Activated naive CD8-positive, alpha-beta T cell treated with anti-CD3 and anti-CD28 coated beads, Interleukin-2, amount 50 U/mL, for 24 hours (primary cell): ENCODE measurements around the gene SYNJ2.

Source experiments
- ATAC-seq: fragments of 150-1000 bp; cut with Tn5 transposase; one replicate; pipeline ENCODE4 v1.10.0; 2021
- DNase-seq: peaks from one replicate; pipeline ENCODE4 v3.0.0; 2021
- H3K27ac Mint-ChIP-seq: one replicate; pipeline ENCODE4 v1.8.0; 2021; ENCODE audit warnings: mild to moderate bottlenecking, mixed read lengths
- H3K27me3 Mint-ChIP-seq: one replicate; pipeline ENCODE4 v1.8.0; 2021; ENCODE audit warnings: mixed read lengths
- H3K36me3 Mint-ChIP-seq: one replicate; pipeline ENCODE4 v1.8.0; 2021; ENCODE audit warnings: low read depth, mixed read lengths
- H3K4me1 Mint-ChIP-seq: one replicate; pipeline ENCODE4 v1.8.0; 2021; ENCODE audit warnings: mixed read lengths
- H3K4me3 Mint-ChIP-seq: one replicate; pipeline ENCODE4 v1.8.0; 2021; ENCODE audit warnings: mild to moderate bottlenecking, moderate library complexity, mixed read lengths
- H3K9me3 Mint-ChIP-seq: one replicate; pipeline ENCODE4 v1.8.0; 2021; ENCODE audit warnings: mixed read lengths

SYNJ2 gene

DNA sequence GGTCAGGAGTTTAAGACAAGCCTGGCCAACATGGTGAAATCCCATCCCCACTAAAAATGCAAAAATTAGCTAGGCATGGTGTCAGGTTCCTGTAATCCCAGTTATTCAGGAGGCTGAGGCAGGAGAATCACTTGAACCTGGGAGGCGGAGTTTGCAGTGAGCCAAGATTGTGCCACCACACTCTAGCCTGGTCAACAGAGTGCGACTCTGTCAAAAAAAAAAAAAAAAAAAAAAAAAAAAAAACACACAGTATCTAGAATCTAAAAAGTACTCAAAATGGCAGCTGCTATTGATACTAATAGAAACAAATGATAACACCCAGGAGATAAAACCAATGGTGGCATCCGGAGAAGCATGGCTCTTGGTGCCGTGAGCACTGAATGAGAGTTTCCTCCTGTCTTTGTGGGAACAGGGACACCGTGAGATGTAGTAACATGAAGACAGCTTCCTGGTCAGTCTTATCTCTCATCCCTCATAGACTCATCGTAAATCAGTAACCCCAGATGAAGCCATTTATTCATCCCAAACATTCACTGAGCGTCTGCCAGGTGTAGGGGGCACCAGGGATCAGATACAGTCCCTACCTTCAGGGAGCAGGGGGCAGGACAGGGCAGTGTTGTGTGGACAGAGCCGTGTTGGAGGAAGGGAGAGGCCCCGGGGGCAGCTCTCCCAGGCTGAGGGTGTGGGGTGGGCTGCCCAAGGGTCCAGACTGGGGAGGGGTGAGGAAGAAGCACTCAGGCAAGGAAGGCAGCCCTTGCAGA, 66.1 kb downstream of the SYNJ2 start:
- Mint-ChIP-seq H3K9me3 (no peaks in the 10 kb centered on the region), H3K27ac (peak overlapping the region; percentile 83), H3K27me3 (no peaks in the 10 kb centered on the region), H3K4me1 (peaks cover 36% of the 10 kb centered on the region), H3K4me3 (no peak overlapping the region), H3K36me3 (peaks cover 36% of the 10 kb centered on the region)
- ATAC-seq (no peak), DNase-seq (no peak)

DNA sequence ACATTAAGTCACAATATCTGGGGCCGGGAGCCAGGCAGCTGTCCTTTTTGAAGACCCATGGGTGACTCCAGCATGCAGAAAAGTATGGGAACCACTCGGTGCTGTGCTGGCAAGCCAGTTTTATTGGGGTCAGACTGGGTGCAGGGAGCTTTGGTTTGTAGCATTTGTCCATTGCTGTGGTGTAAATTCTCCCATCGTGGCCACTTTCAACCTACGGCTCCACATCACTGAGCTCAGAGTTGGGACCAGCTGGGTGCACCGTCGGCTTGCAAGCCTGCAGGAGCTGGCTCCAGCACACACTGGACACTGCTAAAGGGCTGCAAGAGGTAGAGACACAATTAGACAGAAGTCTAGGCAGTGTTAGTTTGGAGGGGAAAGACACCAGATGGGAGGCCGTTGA, 66.9 kb downstream of the SYNJ2 start:
- Mint-ChIP-seq H3K4me3 (no peak overlapping the region), H3K27me3 (no peaks in the 10 kb centered on the region), H3K36me3 (peaks cover 40% of the 10 kb centered on the region), H3K4me1 (peaks cover 43% of the 10 kb centered on the region), H3K27ac (no peak overlapping the region), H3K9me3 (no peaks in the 10 kb centered on the region)
- DNase-seq: no peak
- ATAC-seq: no peak

DNA sequence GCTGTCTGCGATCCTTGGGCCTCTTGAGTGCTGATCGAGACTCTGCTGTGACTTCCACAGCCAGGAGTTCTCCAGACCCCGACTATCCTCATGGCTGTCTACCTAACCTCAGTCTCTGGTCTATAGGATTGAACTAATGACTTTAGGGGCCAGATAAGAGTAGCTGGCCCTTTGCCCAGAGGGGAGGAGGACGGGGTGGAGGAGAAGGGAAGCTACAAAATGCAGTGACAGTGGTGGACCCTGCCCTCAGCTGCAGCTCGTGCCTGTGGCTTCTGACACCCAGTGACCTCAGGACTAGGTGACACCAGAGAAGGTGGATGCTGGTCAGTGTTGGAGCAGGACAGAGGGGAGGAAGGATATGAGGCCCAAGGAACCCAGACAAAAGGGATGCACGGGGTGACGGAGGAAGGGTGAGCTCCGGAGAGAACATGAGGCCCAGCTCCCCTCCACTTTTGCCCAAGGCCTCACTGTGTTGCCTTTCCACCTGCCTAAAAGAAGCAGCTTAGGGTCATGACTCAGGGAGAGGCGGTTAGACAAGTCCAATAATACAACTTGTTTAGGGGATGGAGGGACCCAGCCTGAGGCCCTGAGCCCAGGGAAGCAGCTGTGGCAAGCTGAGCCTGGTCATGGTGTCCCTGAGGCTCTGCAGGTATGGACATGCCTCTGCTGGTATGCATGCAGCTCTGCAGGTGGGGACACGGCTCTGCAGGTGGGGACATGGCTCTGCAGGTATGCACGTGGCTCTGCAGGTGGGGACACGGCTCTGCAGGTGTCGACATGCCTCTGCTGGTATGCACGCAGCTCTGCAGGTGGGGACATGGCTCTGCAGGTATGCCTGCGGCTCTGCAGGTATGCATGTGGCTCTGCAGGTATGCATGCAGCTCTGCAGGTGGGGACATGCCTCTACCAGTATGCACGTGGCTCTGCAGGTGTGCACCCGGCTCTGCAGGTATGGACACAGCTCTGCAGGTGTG, 67.7 kb downstream of the SYNJ2 start:
- no peaks in the 10 kb centered on the region for H3K27me3 Mint-ChIP-seq
- H3K4me3 Mint-ChIP-seq: no peak overlapping the region
- no peak overlapping the region for H3K27ac Mint-ChIP-seq
- H3K4me1 Mint-ChIP-seq: peaks cover 45% of the 10 kb centered on the region
- H3K9me3 Mint-ChIP-seq: no peaks in the 10 kb centered on the region
- DNase-seq: no peak
- ATAC-seq: no peak
- peaks cover 42% of the 10 kb centered on the region for H3K36me3 Mint-ChIP-seq

DNA sequence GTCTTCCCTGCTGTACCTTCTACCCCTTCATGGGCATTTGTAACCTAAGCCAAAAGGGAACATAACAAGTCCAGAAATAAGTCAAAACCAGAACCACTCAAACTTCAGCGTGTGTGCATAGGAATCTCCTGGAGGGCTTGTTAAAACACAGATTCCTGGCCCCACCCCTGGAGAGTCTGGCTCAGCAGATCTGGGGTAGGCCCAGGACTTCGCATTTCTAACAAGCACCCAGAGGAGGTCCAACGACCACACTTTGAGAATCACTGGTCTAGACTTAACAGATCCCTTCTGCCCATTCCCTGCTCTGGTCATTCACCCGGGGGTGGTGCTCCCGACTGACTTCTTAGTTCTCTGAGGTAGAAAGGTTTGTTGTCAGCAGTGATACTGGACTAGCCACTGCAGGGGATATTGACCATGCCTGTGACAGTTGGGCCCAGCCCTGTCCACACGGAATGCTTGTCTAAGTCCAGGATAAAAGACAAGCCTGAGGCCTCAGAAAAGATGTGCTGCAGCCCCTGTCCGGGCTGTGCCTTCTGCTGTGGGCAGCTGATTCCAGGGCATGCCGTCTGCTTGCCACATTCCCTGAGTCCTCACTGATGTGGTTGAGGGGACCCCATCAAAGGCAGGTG, 68.6 kb downstream of the SYNJ2 start:
- Mint-ChIP-seq H3K27ac (no peak overlapping the region), H3K4me3 (no peak overlapping the region), H3K9me3 (no peaks in the 10 kb centered on the region), H3K4me1 (peaks cover 43% of the 10 kb centered on the region), H3K27me3 (no peaks in the 10 kb centered on the region), H3K36me3 (peaks cover 40% of the 10 kb centered on the region)
- ATAC-seq: no peak
- DNase-seq: no peak

DNA sequence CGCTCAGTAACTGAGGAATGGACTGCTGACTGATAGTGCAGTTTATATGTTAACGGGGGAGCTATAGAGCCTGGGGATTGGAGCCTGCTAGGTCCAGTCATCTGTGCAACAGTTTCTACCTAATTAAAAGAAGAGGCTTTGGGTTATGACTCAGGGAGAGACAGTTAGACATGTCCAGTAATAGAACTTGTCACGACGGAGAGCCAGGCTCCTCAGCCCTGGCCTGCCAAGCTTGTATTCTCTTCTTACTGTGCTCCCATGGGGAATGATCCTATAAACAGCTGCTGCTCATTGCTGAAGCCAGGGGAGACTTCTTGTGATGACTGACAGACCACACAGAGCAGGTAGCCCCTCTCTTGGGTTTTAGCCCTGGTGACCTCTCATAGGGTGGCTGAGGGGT, 69.3 kb downstream of the SYNJ2 start:
- Mint-ChIP-seq H3K4me1 (peaks cover 41% of the 10 kb centered on the region), H3K27ac (no peak overlapping the region)

DNA sequence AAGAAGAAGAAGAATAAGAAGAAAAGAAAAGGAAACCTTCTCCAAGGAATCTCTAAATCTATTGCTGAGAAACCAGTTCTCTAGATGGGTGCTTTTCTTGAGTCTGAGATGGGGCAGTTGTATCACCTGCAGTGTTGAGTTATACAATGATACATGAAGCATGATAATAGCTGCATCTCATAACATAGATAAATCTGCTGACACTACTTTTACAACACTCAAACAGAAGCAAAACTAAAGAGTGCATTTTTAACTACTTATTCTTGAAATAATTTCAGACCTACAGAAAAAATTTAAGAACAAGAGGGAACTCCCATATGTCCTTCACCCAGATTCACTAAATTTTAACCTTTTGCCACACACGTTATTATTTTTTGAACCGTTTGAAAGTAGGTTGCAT, 70.3 kb downstream of the SYNJ2 start:
- Mint-ChIP-seq H3K27ac (no peak overlapping the region), H3K4me3 (no peak overlapping the region), H3K27me3 (no peaks in the 10 kb centered on the region), H3K36me3 (peaks cover 26% of the 10 kb centered on the region), H3K9me3 (no peaks in the 10 kb centered on the region), H3K4me1 (peaks cover 39% of the 10 kb centered on the region)
- ATAC-seq: no peak
- DNase-seq: no peak

More for the DNA sequence above, 69.3 kb downstream of the SYNJ2 start:
- no peaks in the 10 kb centered on the region for H3K27me3 Mint-ChIP-seq
- no peak for DNase-seq
- no peak for ATAC-seq
- H3K36me3 Mint-ChIP-seq: peaks cover 36% of the 10 kb centered on the region
- no peaks in the 10 kb centered on the region for H3K9me3 Mint-ChIP-seq
- no peak overlapping the region for H3K4me3 Mint-ChIP-seq

DNA sequence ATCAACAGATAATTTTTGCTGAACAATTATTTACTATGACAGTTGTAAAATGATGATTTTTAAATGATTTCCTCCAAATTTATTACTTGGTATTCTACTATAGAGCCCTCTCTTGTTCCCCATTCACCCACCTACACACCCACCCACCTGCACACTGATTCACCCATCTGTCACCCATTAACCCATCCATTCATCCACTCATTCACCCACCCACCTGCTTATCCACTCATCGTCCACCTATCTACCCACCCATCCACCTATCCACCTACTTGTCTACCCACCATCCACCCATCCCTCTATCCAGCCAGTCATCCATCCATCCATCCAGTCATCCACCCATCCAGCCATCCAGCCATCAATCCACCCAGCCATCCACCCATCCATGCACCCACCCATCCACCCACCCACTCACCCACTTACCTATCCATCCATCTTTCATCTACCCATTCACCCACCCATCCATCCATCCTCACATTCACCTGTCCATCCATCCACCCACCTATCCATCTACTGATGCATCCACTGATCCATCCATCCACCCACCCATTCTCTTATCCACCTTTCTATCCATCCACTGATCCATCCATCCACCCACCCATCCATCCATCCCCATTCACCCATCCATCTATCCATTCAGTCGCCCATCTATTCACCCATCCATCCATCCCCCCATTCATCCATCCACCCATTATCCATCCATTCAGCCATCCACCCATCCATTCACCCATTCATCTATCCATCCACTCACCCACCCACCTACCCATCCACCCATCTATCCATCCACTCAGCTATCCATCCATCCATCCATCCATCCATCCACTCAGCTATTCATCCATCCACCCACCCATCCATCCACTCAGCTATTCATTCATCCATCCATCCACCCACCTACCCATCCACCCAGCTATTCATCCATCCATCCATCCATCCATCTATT, 72.0 kb downstream of the SYNJ2 start:
- H3K27me3 Mint-ChIP-seq: peaks cover 2% of the 10 kb centered on the region
- no peaks in the 10 kb centered on the region for H3K9me3 Mint-ChIP-seq
- H3K4me1 Mint-ChIP-seq: peaks cover 48% of the 10 kb centered on the region
- H3K4me3 Mint-ChIP-seq: no peak overlapping the region
- DNase-seq: no peak
- H3K36me3 Mint-ChIP-seq: peaks cover 19% of the 10 kb centered on the region
- H3K27ac Mint-ChIP-seq: peak overlapping the region; percentile 16
- no peak for ATAC-seq

DNA sequence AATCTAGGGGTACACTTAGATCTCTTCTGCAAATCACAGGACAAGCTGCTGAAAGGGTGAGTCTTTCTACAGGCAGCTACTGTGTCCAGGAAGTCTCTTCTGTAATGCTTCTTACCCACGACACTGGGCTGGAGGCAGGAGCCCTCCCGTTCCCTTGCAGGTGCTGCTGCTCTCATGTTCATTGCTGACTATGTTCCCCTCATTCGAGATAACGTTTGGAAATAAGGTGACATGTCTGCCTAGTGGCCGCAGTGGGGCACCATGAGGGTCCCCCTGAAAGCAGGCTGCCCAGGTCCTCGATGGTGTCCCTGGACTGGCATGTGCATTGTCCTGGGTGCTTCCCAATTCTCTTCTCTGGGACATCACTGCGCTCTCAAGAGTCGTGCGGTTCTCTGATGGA, 74.7 kb downstream of the SYNJ2 start:
- peaks cover 49% of the 10 kb centered on the region for H3K4me1 Mint-ChIP-seq
- no peak overlapping the region for H3K27ac Mint-ChIP-seq
- ATAC-seq (no peak), DNase-seq (no peak)
- H3K36me3 Mint-ChIP-seq: peaks cover 17% of the 10 kb centered on the region
- no peaks in the 10 kb centered on the region for H3K9me3 Mint-ChIP-seq
- H3K4me3 Mint-ChIP-seq: no peak overlapping the region
- peaks cover 2% of the 10 kb centered on the region for H3K27me3 Mint-ChIP-seq

DNA sequence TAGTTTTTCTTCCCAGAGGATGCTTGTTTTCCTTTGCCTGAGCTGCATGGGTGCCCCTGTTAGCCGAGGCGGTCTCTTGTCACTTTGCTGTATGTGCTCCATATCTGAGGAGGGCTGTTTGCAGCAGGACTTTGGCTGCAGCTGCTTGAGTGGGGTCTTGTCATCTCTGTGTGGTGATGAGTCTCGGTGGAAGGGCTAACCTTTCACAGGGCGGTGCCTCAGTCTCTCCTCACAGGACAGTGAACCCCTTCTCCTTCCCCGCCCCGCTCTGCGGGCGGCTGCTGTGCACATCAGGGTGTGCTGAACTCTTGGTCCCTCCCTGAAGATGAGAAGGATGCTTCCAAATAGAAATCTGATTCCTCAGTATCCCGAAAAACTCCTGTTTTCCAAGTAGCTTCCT, 75.1 kb downstream of the SYNJ2 start:
- H3K4me1 Mint-ChIP-seq: peaks cover 49% of the 10 kb centered on the region
- H3K4me3 Mint-ChIP-seq: no peak overlapping the region
- no peaks in the 10 kb centered on the region for H3K9me3 Mint-ChIP-seq
- no peak overlapping the region for H3K27ac Mint-ChIP-seq
- peaks cover 2% of the 10 kb centered on the region for H3K27me3 Mint-ChIP-seq
- DNase-seq (no peak), ATAC-seq (no peak)
- peaks cover 17% of the 10 kb centered on the region for H3K36me3 Mint-ChIP-seq

DNA sequence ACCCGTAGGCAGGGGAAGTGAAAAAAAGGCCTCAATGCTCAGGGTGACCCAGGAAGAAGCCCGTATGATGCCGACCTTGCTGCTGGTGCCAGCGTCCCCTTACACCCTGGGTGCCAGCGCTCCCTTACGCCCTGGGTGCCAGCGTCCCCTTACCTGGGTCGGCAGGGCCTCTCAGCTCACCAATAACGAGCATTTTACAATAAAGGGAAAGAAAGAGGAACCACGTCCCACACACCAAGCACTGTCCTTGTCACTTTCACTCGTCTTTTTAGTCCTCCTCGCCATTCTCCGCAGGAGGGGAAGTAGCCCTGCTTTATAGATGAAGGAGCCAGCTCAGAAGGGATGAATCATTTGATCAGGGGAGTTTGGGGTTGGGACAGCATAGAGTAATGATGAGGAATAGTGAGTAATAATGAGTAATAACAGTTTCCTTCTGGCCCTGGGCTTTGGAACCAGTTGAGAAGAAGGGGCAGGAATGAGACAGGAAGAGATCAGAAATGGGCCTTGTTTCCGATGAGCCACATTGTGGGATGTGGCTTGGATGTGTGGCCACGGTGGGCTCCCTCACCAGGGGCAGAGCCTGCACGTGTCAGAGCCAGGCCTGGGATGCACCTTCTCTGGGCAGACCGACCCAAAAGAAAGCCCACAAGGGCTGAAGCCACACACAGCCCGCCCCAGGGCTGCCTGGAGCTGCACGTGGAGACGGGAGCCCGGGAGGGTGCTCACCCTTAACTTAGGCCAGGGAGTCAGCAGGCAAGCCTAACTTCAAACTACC, 75.7 kb downstream of the SYNJ2 start:
- peak; percentile 97 for ATAC-seq
- Mint-ChIP-seq H3K9me3 (no peaks in the 10 kb centered on the region), H3K36me3 (peaks cover 22% of the 10 kb centered on the region), H3K27ac (peak overlapping the region; percentile 82), H3K4me1 (peaks cover 48% of the 10 kb centered on the region), H3K27me3 (peaks cover 2% of the 10 kb centered on the region), H3K4me3 (peak overlapping the region; percentile 8)
- DNase-seq: peak; percentile 45

DNA sequence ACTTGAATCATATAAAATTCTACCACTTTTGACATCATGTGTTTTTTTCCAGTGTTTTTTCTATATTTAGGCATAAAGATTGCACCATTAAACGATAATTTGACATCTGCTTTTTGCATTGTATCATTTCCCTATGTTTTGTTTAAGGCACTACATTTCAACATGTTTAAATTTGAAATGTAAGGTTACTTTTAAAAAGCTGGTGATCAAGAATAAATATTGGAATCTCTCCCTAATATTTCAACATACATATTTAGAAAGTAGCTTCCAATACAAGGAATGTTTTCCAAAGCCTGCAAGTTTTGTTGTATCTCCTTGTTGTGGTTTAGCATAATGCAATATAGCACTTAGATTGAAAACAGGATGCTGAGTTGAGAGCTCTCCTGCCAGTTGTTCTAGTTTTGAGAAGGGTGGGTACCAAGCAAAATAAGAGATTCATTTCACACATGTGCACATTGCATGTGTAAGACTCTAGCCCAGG, 76.5 kb downstream of the SYNJ2 start:
- Mint-ChIP-seq H3K36me3 (peaks cover 17% of the 10 kb centered on the region), H3K27me3 (peaks cover 2% of the 10 kb centered on the region), H3K4me1 (peaks cover 40% of the 10 kb centered on the region), H3K9me3 (no peaks in the 10 kb centered on the region), H3K27ac (peak overlapping the region; percentile 82), H3K4me3 (no peak overlapping the region)
- DNase-seq: no peak
- no peak for ATAC-seq

DNA sequence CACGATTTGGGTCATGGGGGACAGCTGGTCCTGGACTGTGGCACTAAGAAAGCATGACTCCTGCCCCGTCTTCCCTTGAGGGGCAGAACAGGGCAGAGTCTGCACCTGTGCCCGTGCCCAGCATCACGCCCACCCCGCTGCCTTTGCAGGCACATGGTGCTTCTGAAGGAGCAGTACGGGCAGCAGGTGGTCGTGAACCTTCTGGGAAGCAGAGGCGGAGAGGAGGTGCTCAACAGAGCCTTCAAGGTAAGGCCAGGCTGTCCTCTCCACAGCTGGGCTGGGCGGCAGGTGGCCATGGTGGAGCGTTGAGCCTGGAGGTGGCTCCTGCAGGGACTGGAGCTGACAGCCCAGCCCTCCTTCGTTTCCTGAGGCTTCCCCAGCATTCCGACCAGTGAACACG, 77.4 kb downstream of the SYNJ2 start:
- ATAC-seq (no peak), DNase-seq (no peak)
- Mint-ChIP-seq H3K4me3 (no peak overlapping the region), H3K9me3 (no peaks in the 10 kb centered on the region), H3K27me3 (peaks cover 2% of the 10 kb centered on the region), H3K4me1 (peaks cover 32% of the 10 kb centered on the region), H3K36me3 (peaks cover 13% of the 10 kb centered on the region), H3K27ac (no peak overlapping the region)
